HL-60 (cell line): ENCODE results near the gene CNTNAP5.

ENCODE experiments used
- DNase-seq, 2 experiments: peaks; one replicate each; pipeline ENCODE4 v3.0.0-alpha.2; 2010 to 2020; ENCODE audit warnings: low read depth in 1 of 2, low spot score in 1 of 2
- H3K27ac ChIP-seq: fragments of 250-450 bp; sonication (Bioruptor Pico); replicated peaks from 2 replicates; pipeline ENCODE4 v1.5.1; 2020; ENCODE audit warnings: mild to moderate bottlenecking, moderate library complexity
- H3K27me3 ChIP-seq: fragments of 250-450 bp; sonication (Bioruptor Pico); 2 replicates; pipeline ENCODE4 v1.5.1; 2021; ENCODE audit warnings: mild to moderate bottlenecking, moderate library complexity; ENCODE audit not compliant: insufficient read depth, poor library complexity, severe bottlenecking
- H3K4me3 ChIP-seq: replicated peaks from 2 replicates; pipeline ENCODE4 v1.5.1; 2011; ENCODE audit warnings: mild to moderate bottlenecking, control low read depth, low read length; ENCODE audit not compliant: insufficient read depth
- GABPA ChIP-seq: IDR thresholded peaks from 2 replicates; pipeline ENCODE4 v1.6.1; 2012; ENCODE audit warnings: low read depth
- POLR2AphosphoS5 ChIP-seq: IDR thresholded peaks from 2 replicates; pipeline ENCODE4 v1.6.1; 2012; ENCODE audit warnings: low read depth
- REST ChIP-seq: IDR thresholded peaks from 2 replicates; pipeline ENCODE4 v1.6.1; 2012; ENCODE audit warnings: low read depth; ENCODE audit not compliant: insufficient replicate concordance
- SPI1 ChIP-seq: IDR thresholded peaks from 2 replicates; pipeline ENCODE4 v1.6.1; 2012; ENCODE audit warnings: low read depth, mild to moderate bottlenecking, borderline replicate concordance
- TF ChIP-seq, protein P1 (sequence below): IDR thresholded peaks from one replicate; pipeline ENCODE4 v1.5.1; 2011; ENCODE audit warnings: low read length, control low read depth, inconsistent platforms; ENCODE audit not compliant: insufficient read depth

CNTNAP5 gene

DNA sequence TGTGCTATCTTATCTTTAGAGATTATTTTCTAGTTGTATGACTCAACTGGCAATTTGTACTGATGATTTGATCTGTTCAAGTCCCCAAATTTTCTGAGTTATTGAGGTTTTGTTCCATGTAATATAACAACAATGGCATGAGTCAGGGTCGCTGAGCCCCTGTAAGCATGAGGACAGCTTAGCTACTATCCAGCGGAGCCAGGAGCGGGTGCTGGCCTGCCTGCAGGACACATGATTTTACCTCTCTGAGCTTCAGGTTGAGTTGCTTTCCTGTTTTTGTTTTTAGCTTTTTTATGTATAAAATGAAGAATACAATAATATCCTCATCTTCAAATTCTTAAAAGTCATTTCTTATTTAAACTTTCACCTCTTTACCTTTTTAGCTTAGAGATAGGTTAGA is 561.1 kb downstream of the CNTNAP5 start:
- no peak overlapping the region for H3K27ac ChIP-seq
- TF ChIP-seq GABPA: no peak
- no peak for TF ChIP-seq SPI1
- TF ChIP-seq, protein P1, sequence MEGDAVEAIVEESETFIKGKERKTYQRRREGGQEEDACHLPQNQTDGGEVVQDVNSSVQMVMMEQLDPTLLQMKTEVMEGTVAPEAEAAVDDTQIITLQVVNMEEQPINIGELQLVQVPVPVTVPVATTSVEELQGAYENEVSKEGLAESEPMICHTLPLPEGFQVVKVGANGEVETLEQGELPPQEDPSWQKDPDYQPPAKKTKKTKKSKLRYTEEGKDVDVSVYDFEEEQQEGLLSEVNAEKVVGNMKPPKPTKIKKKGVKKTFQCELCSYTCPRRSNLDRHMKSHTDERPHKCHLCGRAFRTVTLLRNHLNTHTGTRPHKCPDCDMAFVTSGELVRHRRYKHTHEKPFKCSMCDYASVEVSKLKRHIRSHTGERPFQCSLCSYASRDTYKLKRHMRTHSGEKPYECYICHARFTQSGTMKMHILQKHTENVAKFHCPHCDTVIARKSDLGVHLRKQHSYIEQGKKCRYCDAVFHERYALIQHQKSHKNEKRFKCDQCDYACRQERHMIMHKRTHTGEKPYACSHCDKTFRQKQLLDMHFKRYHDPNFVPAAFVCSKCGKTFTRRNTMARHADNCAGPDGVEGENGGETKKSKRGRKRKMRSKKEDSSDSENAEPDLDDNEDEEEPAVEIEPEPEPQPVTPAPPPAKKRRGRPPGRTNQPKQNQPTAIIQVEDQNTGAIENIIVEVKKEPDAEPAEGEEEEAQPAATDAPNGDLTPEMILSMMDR: no peak
- no peak for TF ChIP-seq POLR2AphosphoS5
- TF ChIP-seq REST: no peak
- DNase-seq: no peak
- no peaks in the 10 kb centered on the region for H3K27me3 ChIP-seq
- no peak overlapping the region for H3K4me3 ChIP-seq

DNA sequence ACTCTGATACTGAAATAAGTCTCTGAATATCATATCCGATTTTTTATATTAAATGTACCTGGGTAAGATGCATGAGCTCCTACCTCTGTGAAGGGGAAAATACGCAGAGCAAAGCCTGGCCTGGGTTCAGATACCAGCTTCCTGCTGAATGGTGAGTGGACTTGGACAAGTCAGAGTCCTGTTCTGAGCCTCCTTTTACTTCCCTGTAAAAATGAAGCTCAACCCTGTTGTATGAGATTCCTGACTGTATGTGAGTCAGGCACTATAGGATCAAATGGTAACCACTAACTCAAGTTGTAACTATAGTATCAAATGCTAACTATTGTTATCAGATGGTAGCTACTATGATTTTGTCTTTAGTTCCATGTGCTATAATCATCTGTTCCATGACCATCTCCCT is 561.7 kb downstream of the CNTNAP5 start:
- no peak overlapping the region for H3K27ac ChIP-seq
- TF ChIP-seq, protein P1: no peak
- no peak for TF ChIP-seq GABPA
- no peak for TF ChIP-seq SPI1
- TF ChIP-seq REST: no peak
- TF ChIP-seq POLR2AphosphoS5: no peak
- H3K4me3 ChIP-seq: no peak overlapping the region
- no peak for DNase-seq
- no peaks in the 10 kb centered on the region for H3K27me3 ChIP-seq

- Histone ChIP-seq H3K4me3 (no peak overlapping the region), H3K27ac (no peak overlapping the region), H3K27me3 (no peaks in the 10 kb centered on the region)
- TF ChIP-seq, protein P1: no peak
- TF ChIP-seq POLR2AphosphoS5 (no peak), SPI1 (no peak), REST (no peak), GABPA (no peak)
- no peak for DNase-seq
Measured at GRCh38 chr2:124589971-124590370, 564.9 kb downstream of the CNTNAP5 start.
